Natural killer cell (primary cell): ENCODE measurements around the gene RAPGEF3. TPM values are rescaled to one million over a fixed set of nuclear protein-coding genes. Genes with fewer than 3 reads are reported as not detected.

Experiments used
- ATAC-seq, 3 donors: fragments of 150-1000 bp in 2 of 3; fragments of 200-7000 bp in 1 of 3; cut with Tn5 transposase; 1 replicate in 1 of 3; 2 replicates in 2 of 3; pipeline ENCODE4 v1.10.0; 2021; ENCODE audit warnings: mild to moderate bottlenecking in 2 of 3, moderate library complexity in 2 of 3
- DNase-seq, 2 donors: peaks; one replicate each; pipeline versions ENCODE4 v3.0.0 to v3.0.0-alpha.2; 2013 to 2021; ENCODE audit warnings: mixed read lengths in 1 of 2
- H3K27ac ChIP-seq: one replicate; pipeline ENCODE4 v1.5.1; 2013; ENCODE audit warnings: mild to moderate bottlenecking, low read length
- H3K27me3 ChIP-seq: one replicate; pipeline ENCODE4 v1.6.1; 2013; ENCODE audit warnings: low read length; ENCODE audit not compliant: control insufficient read depth, insufficient read depth
- H3K36me3 ChIP-seq: one replicate; pipeline ENCODE4 v1.6.1; 2013; ENCODE audit warnings: low read length; ENCODE audit not compliant: control insufficient read depth, insufficient read depth
- H3K4me1 ChIP-seq: one replicate; pipeline ENCODE4 v1.6.1; 2013; ENCODE audit warnings: low read length; ENCODE audit not compliant: control insufficient read depth, insufficient read depth
- H3K4me3 ChIP-seq: one replicate; pipeline ENCODE4 v1.5.1; 2013; ENCODE audit warnings: low read length
- H3K9me3 ChIP-seq: one replicate; pipeline ENCODE4 v1.6.1; 2013; ENCODE audit warnings: low read length; ENCODE audit not compliant: control insufficient read depth, insufficient read depth
- H3K27ac Mint-ChIP-seq, 2 donors: one replicate each; pipeline ENCODE4 v1.8.0; 2022; ENCODE audit warnings: mild to moderate bottlenecking in 2 of 2, mixed read lengths in 2 of 2, moderate library complexity in 1 of 2
- H3K27me3 Mint-ChIP-seq, 2 donors: one replicate each; pipeline ENCODE4 v1.8.0; 2022; ENCODE audit warnings: low read depth in 2 of 2, mixed read lengths in 2 of 2
- H3K36me3 Mint-ChIP-seq: one replicate; pipeline ENCODE4 v1.8.0; 2022; ENCODE audit warnings: mixed read lengths
- H3K4me1 Mint-ChIP-seq, 2 donors: one replicate each; pipeline ENCODE4 v1.8.0; 2022; ENCODE audit warnings: mixed read lengths in 2 of 2
- H3K4me3 Mint-ChIP-seq: one replicate; pipeline ENCODE4 v1.8.0; 2022; ENCODE audit warnings: mild to moderate bottlenecking, moderate library complexity, mixed read lengths
- H3K9me3 Mint-ChIP-seq, 2 donors: one replicate each; pipeline ENCODE4 v1.8.0; 2022; ENCODE audit warnings: mixed read lengths in 2 of 2
- WGBS: methylation state at CpG from one replicate; pipeline ENCODE4 v1.1.7; 2013; ENCODE audit warnings: missing lambda C conversion rate; ENCODE audit not compliant: insufficient coverage; 5-methylcytosine and 5-hydroxymethylcytosine counted together
- intact Hi-C: fragments of 100-400 bp; cut with micrococcal nuclease; formaldehyde crosslinking; loops from one replicate; pipeline ENCODE4 v1.14.2; 2022
- total RNA-seq, 4 donors: library from RNA; stranded (reverse); fragments of 120-200 nt in 1 of 4; gene quantifications; one replicate each; pipeline versions ENCODE4 v1.2.3 to v1.2.4, GENCODE V29; 2013 to 2022
- TF ChIP-seq, protein P1 (sequence below): fragments of 200-600 bp; IDR thresholded peaks from one replicate; pipeline ENCODE4 v1.8.0; 2022; ENCODE audit warnings: antibody characterized with exemption

Gene RAPGEF3
- total RNA-seq, 3 donors from 2014 or later (not counting 1 experiment from before 2014, with no cell fraction given) = 0.23 to 0.73 (median 0.49) TPM

DNA sequence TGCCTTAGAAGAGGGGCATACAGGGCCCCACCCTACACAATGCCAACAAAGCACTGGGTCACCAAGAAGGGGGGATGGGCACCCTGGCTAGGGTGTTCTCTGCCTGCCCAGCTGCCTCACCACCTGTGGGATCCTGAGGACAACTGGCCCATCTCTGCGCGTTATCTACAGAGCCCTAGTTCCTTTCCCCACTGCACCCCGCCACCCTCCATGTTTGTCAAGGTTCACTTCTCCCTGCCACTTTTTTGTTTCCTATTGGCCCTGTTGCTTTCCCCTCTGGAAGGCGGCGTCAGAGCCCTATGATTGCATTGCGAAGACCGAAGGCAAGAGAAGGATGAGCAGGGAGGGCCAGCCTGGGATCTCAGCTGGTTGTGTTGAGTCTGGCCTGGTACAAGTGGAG, 16.0 kb upstream of the RAPGEF3 start:
- no peak overlapping the region for H3K27ac ChIP-seq
- 96% methylated on average over 7 of the region's 7 CpGs for WGBS
- DNase-seq = no peak
- Mint-ChIP-seq H3K36me3 (no peaks in the 10 kb centered on the region), H3K4me1 (peaks cover 16 to 32% of the 10 kb centered on the region in 2 donors), H3K27ac (no peak overlapping the region), H3K9me3 (no peaks in the 10 kb centered on the region), H3K27me3 (peaks cover 0 to 6% of the 10 kb centered on the region in 2 donors), H3K4me3 (peak overlapping the region; percentile 88)
- no peak for ATAC-seq
- peaks cover 40% of the 10 kb centered on the region for H3K4me1 ChIP-seq
- TF ChIP-seq, protein P1, sequence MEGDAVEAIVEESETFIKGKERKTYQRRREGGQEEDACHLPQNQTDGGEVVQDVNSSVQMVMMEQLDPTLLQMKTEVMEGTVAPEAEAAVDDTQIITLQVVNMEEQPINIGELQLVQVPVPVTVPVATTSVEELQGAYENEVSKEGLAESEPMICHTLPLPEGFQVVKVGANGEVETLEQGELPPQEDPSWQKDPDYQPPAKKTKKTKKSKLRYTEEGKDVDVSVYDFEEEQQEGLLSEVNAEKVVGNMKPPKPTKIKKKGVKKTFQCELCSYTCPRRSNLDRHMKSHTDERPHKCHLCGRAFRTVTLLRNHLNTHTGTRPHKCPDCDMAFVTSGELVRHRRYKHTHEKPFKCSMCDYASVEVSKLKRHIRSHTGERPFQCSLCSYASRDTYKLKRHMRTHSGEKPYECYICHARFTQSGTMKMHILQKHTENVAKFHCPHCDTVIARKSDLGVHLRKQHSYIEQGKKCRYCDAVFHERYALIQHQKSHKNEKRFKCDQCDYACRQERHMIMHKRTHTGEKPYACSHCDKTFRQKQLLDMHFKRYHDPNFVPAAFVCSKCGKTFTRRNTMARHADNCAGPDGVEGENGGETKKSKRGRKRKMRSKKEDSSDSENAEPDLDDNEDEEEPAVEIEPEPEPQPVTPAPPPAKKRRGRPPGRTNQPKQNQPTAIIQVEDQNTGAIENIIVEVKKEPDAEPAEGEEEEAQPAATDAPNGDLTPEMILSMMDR = no peak
- peaks cover 3% of the 10 kb centered on the region for H3K27me3 ChIP-seq
- no peaks in the 10 kb centered on the region for H3K9me3 ChIP-seq
- intact Hi-C loops = no loop called here
- no peaks in the 10 kb centered on the region for H3K36me3 ChIP-seq
- H3K4me3 ChIP-seq = no peak overlapping the region

DNA sequence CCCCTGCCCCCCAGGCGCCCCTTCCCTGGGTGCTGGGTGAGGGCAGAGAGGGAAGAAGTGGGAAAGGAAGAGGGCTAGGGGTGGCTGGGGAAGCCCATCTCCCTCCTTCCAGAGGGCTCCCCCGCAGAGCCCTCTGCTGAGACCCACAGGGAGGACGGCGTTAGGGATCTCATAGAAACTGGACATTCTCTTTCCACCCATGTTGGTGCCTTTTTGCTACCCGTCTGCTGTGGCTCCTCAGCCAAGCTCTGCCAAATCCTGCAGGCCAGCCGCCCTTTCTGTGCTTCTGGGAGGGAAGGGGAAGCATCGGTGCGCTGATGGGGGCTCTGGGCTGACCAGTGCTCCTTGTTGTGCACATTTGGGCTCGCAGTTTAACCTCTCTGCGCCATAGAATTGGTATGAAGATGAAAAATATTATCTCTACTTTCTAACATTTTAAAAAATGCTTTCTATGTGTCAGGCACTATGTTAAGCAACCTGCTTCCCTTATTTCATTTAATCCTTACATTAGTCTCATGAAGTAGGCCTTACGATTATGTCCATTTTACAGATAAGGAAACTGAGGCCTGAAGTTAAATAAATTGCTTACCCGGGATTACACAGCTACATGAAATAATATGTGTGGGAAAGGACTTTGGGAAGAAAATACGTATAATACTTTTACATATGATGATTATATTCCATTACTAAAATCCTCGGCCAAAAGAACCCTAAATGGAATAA, 15.3 kb upstream of the RAPGEF3 start:
- H3K4me1 Mint-ChIP-seq = peaks cover 11 to 26% of the 10 kb centered on the region in 2 donors
- peaks cover 35% of the 10 kb centered on the region for H3K4me1 ChIP-seq
- H3K4me3 ChIP-seq = peak overlapping the region; percentile 29
- H3K9me3 ChIP-seq = no peaks in the 10 kb centered on the region
- intact Hi-C loops = no loop called here
- peak overlapping the region; percentile 88 for H3K4me3 Mint-ChIP-seq
- no peaks in the 10 kb centered on the region for H3K36me3 Mint-ChIP-seq
- no peaks in the 10 kb centered on the region for H3K9me3 Mint-ChIP-seq
- H3K27me3 Mint-ChIP-seq = peaks cover 0 to 6% of the 10 kb centered on the region in 2 donors
- 52% methylated on average over 8 of the region's 14 CpGs for WGBS
- ATAC-seq = no peak
- H3K27ac Mint-ChIP-seq = peak overlapping the region in 1 of 2 donors; percentile 73
- no peak for DNase-seq
- H3K27me3 ChIP-seq = peaks cover 3% of the 10 kb centered on the region
- H3K27ac ChIP-seq = no peak overlapping the region
- TF ChIP-seq, protein P1 = no peak
- H3K36me3 ChIP-seq = no peaks in the 10 kb centered on the region

DNA sequence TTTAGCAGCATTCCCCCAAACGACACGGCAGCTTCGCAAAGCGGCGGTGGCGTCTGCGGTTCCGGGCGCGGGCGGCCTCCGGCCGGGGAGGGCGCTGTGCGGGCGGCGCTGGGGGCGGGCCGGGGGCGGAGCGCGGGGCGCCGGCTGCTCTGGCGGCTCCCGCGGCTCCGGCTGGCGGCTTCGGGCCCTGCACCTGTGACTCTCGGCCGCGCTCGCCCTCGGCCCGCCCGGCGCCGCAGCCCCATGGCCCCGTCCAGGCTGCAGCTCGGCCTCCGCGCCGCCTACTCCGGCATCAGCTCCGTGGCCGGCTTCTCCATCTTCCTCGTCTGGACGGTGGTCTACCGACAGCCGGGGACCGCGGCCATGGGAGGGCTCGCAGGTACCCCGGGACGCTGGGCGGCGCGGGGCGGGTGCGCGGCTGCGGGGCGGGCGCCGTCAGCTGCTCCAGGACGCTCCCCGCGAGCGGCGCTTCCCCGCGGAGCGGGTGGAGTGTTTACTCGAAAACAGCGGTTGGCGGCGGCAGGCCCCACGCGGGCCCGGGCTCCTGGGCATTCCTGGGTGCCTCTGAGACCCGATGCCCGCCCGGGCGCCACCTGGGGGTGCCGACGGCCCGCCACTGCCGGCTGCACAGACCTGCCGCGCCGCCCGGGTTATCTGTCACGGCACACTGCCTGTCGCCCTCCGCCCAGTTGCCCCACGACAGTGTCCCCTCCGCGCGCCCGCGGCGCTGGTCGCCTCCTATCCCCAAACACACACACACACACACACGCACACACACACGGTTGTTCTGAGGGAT, 14.6 kb upstream of the RAPGEF3 start, which contains the start of gene SLC48A1:
TSS of gene SLC48A1 (plus strand) at position 177 of the 796 bp plus-strand sequence. CDS start at position 244, 67 bp downstream.
- DNase-seq = peak; percentile 67 to 86
- Histone ChIP-seq H3K4me1 (peaks cover 32% of the 10 kb centered on the region), H3K27me3 (peaks cover 3% of the 10 kb centered on the region), H3K27ac (no peak within 1 kb of the TSS), H3K36me3 (no peaks in the 10 kb centered on the region), H3K9me3 (no peaks in the 10 kb centered on the region), H3K4me3 (peak within 1 kb of the TSS; percentile 31)
- Mint-ChIP-seq H3K9me3 (no peaks in the 10 kb centered on the region), H3K27me3 (peaks cover 0 to 6% of the 10 kb centered on the region in 2 donors), H3K36me3 (no peaks in the 10 kb centered on the region), H3K27ac (peak within 1 kb of the TSS in 1 of 2 donors; percentile 73), H3K4me1 (peaks cover 9 to 25% of the 10 kb centered on the region in 2 donors), H3K4me3 (peak within 1 kb of the TSS; percentile 88)
- WGBS = under 1% methylated on average over 104 of the region's 106 CpGs
- intact Hi-C loops = no loop called here
- TF ChIP-seq, protein P1 = no peak
- peak; percentile 88 to 90 (median 89) for ATAC-seq
